Measurements from ENCODE around the gene CENPO. TPM values are rescaled to one million over a fixed set of nuclear protein-coding genes. Genes with fewer than 3 reads are reported as not detected.
A peak's percentile ranks its signal among the peaks of the same experiment; 100 is the strongest.

CENPO gene
- total RNA-seq, 1 donor from 2014 or later, result 10.6 TPM

GRCh38 chr2:24855726-24856125 is 62.5 kb downstream of the CENPO start:
- H3K27ac Mint-ChIP-seq (ENCODE audit: unreplicated experiment), result peak overlapping the region; percentile 58
- peaks cover 46% of the 10 kb centered on the region for H3K4me1 Mint-ChIP-seq (ENCODE audit: low read depth)
- TF ChIP-seq, protein P1, sequence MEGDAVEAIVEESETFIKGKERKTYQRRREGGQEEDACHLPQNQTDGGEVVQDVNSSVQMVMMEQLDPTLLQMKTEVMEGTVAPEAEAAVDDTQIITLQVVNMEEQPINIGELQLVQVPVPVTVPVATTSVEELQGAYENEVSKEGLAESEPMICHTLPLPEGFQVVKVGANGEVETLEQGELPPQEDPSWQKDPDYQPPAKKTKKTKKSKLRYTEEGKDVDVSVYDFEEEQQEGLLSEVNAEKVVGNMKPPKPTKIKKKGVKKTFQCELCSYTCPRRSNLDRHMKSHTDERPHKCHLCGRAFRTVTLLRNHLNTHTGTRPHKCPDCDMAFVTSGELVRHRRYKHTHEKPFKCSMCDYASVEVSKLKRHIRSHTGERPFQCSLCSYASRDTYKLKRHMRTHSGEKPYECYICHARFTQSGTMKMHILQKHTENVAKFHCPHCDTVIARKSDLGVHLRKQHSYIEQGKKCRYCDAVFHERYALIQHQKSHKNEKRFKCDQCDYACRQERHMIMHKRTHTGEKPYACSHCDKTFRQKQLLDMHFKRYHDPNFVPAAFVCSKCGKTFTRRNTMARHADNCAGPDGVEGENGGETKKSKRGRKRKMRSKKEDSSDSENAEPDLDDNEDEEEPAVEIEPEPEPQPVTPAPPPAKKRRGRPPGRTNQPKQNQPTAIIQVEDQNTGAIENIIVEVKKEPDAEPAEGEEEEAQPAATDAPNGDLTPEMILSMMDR (IDR thresholded peaks at IDR 0.05), result no peak
- H3K4me3 Mint-ChIP-seq (ENCODE audit: unreplicated experiment), result no peak overlapping the region
- H3K9me3 Mint-ChIP-seq (ENCODE audit: low read depth), result no peaks in the 10 kb centered on the region
- no peak for DNase-seq (ENCODE audit: low spot score)
- no peaks in the 10 kb centered on the region for H3K27me3 Mint-ChIP-seq (ENCODE audit: low read depth)
- no peaks in the 10 kb centered on the region for H3K36me3 Mint-ChIP-seq (ENCODE audit: low read depth)

DNA sequence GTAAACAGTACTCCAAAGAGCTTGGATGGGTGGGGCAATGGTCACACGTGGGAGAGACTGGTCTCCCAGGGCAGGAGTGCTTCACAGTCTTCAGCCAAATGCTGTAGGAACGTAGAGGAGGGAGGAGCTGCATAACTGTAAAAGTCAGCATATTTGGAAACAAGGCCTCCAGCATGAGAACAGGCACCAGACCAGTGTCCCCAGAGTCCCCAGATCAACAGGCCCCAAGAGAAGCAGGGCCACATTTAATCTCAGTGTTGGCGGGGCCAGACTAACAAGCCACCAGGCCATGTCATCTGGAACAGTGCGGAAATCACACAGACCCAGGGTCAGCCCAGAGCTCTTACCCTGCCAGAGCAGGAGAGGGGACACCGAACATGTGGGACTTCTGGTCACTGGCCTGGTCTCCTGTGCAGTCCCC is 63.6 kb downstream of the CENPO start:
- Mint-ChIP-seq H3K36me3 (ENCODE audit: low read depth) (no peaks in the 10 kb centered on the region), H3K27me3 (ENCODE audit: low read depth) (no peaks in the 10 kb centered on the region), H3K9me3 (ENCODE audit: low read depth) (no peaks in the 10 kb centered on the region), H3K4me1 (ENCODE audit: low read depth) (peaks cover 35% of the 10 kb centered on the region), H3K4me3 (ENCODE audit: unreplicated experiment) (no peak overlapping the region), H3K27ac (ENCODE audit: unreplicated experiment) (no peak overlapping the region)
- TF ChIP-seq, protein P1 (IDR thresholded peaks at IDR 0.05), result no peak
- DNase-seq (ENCODE audit: low spot score), result no peak

GRCh38 chr2:24857746-24858145 is 64.5 kb downstream of the CENPO start:
- no peaks in the 10 kb centered on the region for H3K9me3 Mint-ChIP-seq (ENCODE audit: low read depth)
- DNase-seq (ENCODE audit: low spot score), result no peak
- H3K4me3 Mint-ChIP-seq (ENCODE audit: unreplicated experiment), result no peak overlapping the region
- TF ChIP-seq, protein P1 (IDR thresholded peaks at IDR 0.05), result no peak
- no peaks in the 10 kb centered on the region for H3K36me3 Mint-ChIP-seq (ENCODE audit: low read depth)
- H3K27me3 Mint-ChIP-seq (ENCODE audit: low read depth), result no peaks in the 10 kb centered on the region
- no peak overlapping the region for H3K27ac Mint-ChIP-seq (ENCODE audit: unreplicated experiment)
- H3K4me1 Mint-ChIP-seq (ENCODE audit: low read depth), result peaks cover 35% of the 10 kb centered on the region

DNA sequence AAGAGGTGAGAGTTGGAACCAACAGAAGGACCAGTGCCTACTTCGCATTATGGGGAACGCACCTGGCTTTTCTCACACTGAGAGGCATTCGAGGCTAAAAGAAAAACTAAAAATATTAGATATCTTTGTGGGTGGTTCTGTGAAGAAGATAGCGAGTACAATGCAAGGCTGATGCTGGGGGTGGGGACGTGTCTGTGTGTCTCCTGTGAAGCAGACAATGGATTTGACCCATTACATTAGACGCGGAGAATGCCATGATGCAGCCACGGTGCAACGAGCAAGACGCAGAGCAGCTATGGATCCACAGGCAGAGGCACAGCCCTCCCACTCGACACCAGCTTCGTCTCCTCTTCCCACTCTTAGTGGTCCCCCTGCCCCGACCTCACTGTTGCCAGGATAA is 65.8 kb downstream of the CENPO start:
- DNase-seq (ENCODE audit: low spot score), result no peak
- TF ChIP-seq, protein P1 (IDR thresholded peaks at IDR 0.05), result no peak
- H3K4me1 Mint-ChIP-seq (ENCODE audit: low read depth), result peaks cover 41% of the 10 kb centered on the region
- H3K27me3 Mint-ChIP-seq (ENCODE audit: low read depth), result no peaks in the 10 kb centered on the region
- no peaks in the 10 kb centered on the region for H3K9me3 Mint-ChIP-seq (ENCODE audit: low read depth)
- H3K27ac Mint-ChIP-seq (ENCODE audit: unreplicated experiment), result no peak overlapping the region
- no peak overlapping the region for H3K4me3 Mint-ChIP-seq (ENCODE audit: unreplicated experiment)
- H3K36me3 Mint-ChIP-seq (ENCODE audit: low read depth), result no peaks in the 10 kb centered on the region

DNA sequence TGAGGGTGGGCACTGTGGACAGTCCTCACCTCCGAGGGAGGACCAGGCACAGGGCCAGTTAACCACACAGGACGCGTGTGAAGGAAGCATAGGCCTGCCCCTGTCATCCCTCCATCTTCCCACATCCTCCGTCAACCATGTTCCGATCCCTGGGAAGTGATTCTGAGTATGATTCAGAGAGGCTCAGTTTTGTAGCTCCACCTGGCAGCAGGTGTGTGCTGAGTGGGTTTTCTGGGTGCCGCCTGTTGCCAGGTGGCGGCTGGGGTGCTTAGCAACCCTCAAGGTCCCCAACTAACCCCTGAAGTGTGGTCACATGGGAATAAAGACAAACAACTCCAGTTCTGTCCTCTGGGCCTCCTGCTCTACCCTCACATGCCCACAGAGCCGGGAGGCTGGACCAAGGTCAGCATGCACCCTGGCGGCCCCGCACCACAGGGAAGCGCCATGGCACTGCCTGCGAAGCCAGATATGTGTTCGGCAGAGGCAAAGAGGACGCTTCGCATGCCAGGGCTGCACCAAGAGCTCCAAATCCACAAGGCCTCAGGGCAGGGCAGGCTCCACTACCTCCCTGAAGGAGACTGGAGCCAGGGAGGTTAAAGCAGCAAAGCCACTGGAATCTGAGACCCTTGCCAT is 66.9 kb downstream of the CENPO start:
- no peaks in the 10 kb centered on the region for H3K27me3 Mint-ChIP-seq (ENCODE audit: low read depth)
- peaks cover 37% of the 10 kb centered on the region for H3K4me1 Mint-ChIP-seq (ENCODE audit: low read depth)
- H3K9me3 Mint-ChIP-seq (ENCODE audit: low read depth), result no peaks in the 10 kb centered on the region
- TF ChIP-seq, protein P1 (IDR thresholded peaks at IDR 0.05), result no peak
- H3K36me3 Mint-ChIP-seq (ENCODE audit: low read depth), result no peaks in the 10 kb centered on the region
- DNase-seq (ENCODE audit: low spot score), result no peak
- H3K4me3 Mint-ChIP-seq (ENCODE audit: unreplicated experiment), result no peak overlapping the region
- no peak overlapping the region for H3K27ac Mint-ChIP-seq (ENCODE audit: unreplicated experiment)
